NB4 (cell line): ENCODE results near the gene HTR7.

ENCODE experiments used
- DNase-seq: peaks from one replicate; pipeline ENCODE4 v3.0.0; 2010; ENCODE audit warnings: low read depth
- H3K4me3 ChIP-seq: one replicate; pipeline ENCODE4 v1.5.1; 2011; ENCODE audit warnings: mild to moderate bottlenecking, low read depth, low read length, moderate library complexity
- MYC ChIP-seq: IDR thresholded peaks from 2 replicates; pipeline ENCODE4 v1.6.1; 2011; ENCODE audit warnings: low read depth, low read length
- POLR2A ChIP-seq: IDR thresholded peaks from 2 replicates; pipeline ENCODE4 v1.6.1; 2011; ENCODE audit warnings: mild to moderate bottlenecking; ENCODE audit not compliant: insufficient read length; ENCODE audit errors: extremely low read depth
- TF ChIP-seq, protein P1 (sequence below): IDR thresholded peaks from 2 replicates; pipeline ENCODE4 v1.6.1; 2011; ENCODE audit warnings: low read depth, low read length
- TF ChIP-seq, protein P2 (sequence below): IDR thresholded peaks from one replicate; pipeline ENCODE4 v1.5.1; 2012; ENCODE audit warnings: low read depth, low read length

The HTR7 gene

GRCh38 chr10:90800232-90800796, 57.5 kb downstream of the HTR7 start:
- TF ChIP-seq, protein P1, sequence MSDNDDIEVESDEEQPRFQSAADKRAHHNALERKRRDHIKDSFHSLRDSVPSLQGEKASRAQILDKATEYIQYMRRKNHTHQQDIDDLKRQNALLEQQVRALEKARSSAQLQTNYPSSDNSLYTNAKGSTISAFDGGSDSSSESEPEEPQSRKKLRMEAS = no peak
- TF ChIP-seq POLR2A (no peak), MYC (no peak)
- TF ChIP-seq, protein P2, sequence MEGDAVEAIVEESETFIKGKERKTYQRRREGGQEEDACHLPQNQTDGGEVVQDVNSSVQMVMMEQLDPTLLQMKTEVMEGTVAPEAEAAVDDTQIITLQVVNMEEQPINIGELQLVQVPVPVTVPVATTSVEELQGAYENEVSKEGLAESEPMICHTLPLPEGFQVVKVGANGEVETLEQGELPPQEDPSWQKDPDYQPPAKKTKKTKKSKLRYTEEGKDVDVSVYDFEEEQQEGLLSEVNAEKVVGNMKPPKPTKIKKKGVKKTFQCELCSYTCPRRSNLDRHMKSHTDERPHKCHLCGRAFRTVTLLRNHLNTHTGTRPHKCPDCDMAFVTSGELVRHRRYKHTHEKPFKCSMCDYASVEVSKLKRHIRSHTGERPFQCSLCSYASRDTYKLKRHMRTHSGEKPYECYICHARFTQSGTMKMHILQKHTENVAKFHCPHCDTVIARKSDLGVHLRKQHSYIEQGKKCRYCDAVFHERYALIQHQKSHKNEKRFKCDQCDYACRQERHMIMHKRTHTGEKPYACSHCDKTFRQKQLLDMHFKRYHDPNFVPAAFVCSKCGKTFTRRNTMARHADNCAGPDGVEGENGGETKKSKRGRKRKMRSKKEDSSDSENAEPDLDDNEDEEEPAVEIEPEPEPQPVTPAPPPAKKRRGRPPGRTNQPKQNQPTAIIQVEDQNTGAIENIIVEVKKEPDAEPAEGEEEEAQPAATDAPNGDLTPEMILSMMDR = no peak
- no peak for DNase-seq
- H3K4me3 ChIP-seq = no peak overlapping the region

GRCh38 chr10:90799172-90799571, 58.7 kb downstream of the HTR7 start:
- no peak for DNase-seq
- TF ChIP-seq, protein P2 = no peak
- TF ChIP-seq, protein P1 = no peak
- TF ChIP-seq MYC (no peak), POLR2A (no peak)
- no peak overlapping the region for H3K4me3 ChIP-seq

GRCh38 chr10:90798482-90798881, 59.4 kb downstream of the HTR7 start:
- TF ChIP-seq, protein P2 = no peak
- TF ChIP-seq POLR2A (no peak), MYC (no peak)
- TF ChIP-seq, protein P1 = no peak
- no peak for DNase-seq

GRCh38 chr10:90790422-90790821, 67.4 kb downstream of the HTR7 start:
- DNase-seq = no peak
- no peak overlapping the region for H3K4me3 ChIP-seq
- TF ChIP-seq POLR2A (no peak), MYC (no peak)
- TF ChIP-seq, protein P2 = no peak
- TF ChIP-seq, protein P1 = no peak

More at GRCh38 chr10:90798482-90798881, 59.4 kb downstream of the HTR7 start:
- H3K4me3 ChIP-seq = no peak overlapping the region

DNA sequence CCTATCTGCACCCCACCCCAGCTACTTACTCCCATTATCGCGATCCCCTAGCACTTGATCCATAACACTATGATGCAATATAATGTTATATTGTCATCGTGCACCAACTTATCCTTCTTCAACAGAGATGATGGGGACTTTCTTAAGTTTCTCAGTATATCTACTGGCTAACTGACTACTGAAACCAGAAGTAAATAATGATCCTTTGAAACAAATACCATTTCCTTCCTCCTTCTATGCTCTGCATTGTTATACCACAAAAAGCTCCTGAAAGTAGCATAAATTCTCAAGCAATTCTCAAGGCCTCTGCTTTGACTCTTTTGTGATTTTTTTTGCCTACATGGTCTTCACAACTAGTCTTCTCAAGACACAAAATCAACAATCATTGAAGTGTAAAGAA, 68.9 kb downstream of the HTR7 start:
- no peak for DNase-seq
- TF ChIP-seq MYC = no peak
- TF ChIP-seq, protein P1 = no peak
- TF ChIP-seq, protein P2 = no peak
- TF ChIP-seq POLR2A = no peak

DNA sequence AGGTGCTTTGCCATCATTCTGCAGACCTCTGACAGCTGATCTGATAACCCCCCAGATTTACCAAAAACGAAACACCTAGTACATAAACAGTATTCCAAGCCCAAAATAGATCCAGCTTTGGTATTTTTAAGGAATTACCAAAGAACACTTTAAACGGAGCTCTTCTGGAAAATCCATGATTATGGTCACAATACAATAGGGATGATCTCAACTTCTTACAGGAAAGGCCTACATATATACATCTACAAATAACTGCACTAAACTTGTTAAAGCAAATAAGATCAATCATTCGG, 69.7 kb downstream of the HTR7 start:
- no peak for DNase-seq
- TF ChIP-seq MYC (no peak), POLR2A (no peak)
- TF ChIP-seq, protein P2 = no peak
- TF ChIP-seq, protein P1 = no peak
- no peak overlapping the region for H3K4me3 ChIP-seq

More for the DNA sequence above, 68.9 kb downstream of the HTR7 start:
- no peak overlapping the region for H3K4me3 ChIP-seq
